CD4-positive, alpha-beta T cell treated with Interleukin-4 for 1 hour (primary cell): Measurements from ENCODE around the gene STAC3.

Experiments
- DNase-seq, 2 donors: peaks; one replicate each; pipeline ENCODE4 v3.0.0-alpha.2; 2020 to 2022

Gene STAC3

GRCh38 chr12:57254506-57255280 lies 3.7 kb upstream of the STAC3 start:
- no peak for DNase-seq

DNA sequence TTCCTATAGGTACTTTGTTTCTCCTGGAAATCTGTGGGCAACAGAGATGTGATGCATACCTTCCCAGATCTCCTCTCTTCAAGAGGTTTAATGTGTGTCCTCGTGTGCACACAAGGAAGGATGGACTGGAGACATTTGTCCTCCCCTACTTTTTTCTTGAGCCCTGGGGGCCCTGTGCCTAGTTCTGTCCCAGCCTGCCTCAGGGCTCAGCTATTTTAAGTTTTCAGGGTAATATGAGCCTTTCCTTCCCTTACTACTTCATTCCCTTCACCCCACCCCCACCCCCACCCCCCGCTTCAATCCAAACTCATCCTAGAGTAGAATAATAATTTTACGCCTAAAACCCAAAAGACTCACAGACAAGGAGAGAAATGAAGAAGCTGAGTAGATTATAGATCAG lies 446 bp downstream of the STAC3 start:
- no peak for DNase-seq

DNA sequence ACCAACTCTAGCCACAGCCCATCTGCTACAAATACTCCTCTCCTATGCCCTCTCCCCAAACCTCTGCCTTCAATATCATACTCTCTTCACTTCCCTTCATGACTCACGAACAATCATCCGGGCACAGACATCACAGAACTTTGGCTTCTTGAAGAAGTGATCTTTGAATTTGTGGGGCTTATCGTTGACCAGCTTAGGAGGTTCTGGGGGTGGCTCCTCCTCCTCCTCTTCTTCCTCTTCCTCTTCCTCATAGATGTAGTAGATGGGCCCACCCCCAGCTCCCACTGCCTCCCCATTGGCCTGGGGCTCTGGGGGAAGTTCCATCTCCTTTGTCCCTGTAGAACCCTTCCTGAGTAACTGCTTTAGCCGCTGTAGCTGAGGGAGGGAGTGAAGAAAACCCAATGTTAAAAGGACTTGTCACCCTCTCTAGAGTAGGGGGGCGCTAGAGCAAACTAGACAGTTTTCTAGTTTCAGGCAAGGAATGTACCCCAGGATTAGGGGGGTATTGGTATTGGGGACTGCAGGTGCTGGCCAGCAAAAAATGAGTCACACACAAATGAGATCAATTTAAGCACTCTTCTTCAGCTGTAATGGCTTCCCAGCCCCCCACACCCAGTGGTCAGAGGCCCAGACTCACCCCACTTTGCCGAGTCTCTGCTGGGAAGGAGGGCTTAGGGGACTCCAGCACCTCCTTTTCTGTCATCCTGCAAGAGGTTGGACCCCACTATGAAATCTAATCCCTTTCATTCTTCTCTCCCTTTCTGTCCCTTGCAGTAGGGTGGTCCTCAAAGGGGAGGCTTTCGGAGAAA lies 1.8 kb downstream of the STAC3 start:
- DNase-seq = peak in 1 of 2 donors; percentile 36

- DNase-seq = no peak
These were observed 3.9 kb downstream of the STAC3 start for GRCh38 chr12:57247041-57247440.

GRCh38 chr12:57244312-57244696 lies 6.7 kb downstream of the STAC3 start:
- no peak for DNase-seq

- peak; percentile 79 to 82 for DNase-seq
These were observed 7.3 kb downstream of the STAC3 start for GRCh38 chr12:57243521-57244311.

DNA sequence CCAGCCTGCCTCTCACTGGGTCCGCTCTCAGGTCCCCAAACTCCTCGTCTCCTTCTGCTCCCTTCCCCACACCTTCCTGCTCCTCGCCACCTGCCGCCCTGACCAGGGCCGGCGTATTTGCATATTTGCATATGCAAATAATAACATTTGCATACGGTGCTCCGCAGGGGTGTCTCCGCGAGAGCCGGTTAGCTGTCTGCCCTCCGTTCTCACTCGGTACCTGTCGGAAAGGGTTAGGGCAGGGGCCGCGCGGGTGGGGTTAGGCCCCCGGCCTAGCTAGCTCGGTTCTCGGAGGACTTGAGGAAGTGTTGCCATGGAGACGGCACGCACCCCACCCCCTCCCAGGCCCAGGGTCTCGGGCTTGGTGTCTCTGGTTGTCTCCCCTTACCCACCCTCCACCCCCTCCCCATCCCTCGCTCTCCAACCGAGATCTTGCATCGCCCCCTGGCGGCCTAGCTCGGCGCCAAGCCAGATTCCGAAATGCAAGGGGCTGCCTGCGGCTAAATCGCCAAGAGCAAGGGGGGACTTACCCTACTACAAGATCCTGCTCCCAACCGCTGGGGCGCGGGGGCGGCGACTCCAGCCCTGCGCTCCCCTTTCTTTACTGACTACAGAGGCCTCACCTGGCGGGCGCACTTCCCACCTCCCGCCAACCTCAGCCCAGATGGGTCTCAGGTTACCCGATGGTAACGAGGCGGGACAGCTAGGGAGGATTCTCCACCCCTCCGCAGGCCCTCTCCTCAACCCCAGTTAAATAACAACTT lies 8.1 kb downstream of the STAC3 start:
- peak; percentile 63 to 64 for DNase-seq

GRCh38 chr12:57242329-57242690 lies 8.7 kb downstream of the STAC3 start:
- DNase-seq = no peak

GRCh38 chr12:57241402-57242310 lies 9.3 kb downstream of the STAC3 start:
- no peak for DNase-seq

- DNase-seq = no peak
These were observed 10.0 kb downstream of the STAC3 start for GRCh38 chr12:57240926-57241401.

DNA sequence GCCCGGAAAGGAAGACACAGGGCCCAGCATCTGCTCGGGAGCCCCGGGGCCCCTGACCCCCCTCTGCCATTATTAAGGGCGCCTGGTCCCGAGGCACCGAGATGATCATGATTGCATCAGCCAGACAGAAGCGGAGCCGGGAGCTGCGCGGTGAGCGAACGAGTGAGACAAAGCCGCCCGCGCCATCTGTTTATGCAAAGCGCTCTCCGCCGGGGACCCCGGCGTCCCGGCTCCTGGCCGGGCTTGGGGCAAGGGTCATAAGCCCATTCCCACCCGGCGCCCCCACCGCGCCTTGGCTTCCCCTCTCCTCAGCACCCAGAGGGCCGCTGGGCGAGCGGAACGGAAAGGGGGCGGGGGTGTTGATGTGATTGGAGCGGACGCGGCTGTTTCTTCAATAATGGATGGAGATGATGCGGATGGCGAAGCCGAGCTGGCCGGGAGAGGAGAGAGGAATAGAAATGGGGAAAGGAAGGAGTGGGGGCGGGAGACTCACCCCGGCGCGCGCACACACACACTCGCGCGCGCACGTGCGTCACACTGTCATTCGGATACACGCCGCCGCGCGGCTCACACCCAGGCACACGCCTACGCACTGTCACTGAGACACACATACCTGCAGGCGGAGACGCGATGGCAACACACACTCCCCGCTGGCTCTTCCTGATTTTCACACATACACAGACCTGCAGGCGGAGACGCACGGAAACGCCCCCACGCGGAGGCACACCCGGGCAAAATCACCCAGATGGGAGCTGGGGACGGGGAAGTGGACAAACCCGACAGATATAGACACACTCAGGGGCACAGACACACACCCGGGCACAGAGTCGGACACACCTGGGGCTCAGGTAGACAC lies 10.7 kb downstream of the STAC3 start:
- DNase-seq = peak; percentile 76 to 82

DNA sequence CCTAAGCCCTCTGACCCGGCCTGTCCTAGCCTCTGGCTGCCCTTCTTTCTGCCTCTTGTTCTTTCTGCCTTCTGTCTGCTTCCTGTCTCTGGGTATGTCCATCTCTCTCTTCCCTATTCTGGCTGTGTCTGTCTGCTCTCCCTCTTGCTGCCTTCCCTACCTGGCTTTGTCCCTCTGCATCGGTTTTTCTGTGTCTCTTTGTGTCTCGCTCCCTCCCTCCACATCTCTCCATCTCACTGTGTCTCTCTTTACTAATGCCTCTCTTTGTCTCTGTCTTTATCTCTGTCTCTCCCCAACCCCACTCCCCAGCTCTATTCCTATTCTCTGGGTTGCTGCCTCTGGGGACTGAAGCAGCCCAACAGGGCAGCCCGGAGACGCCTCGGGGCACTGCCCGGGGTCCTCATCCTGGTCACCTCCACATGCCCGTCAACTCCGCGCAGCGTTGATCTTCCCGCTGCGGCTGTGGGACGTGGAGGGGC lies 11.4 kb downstream of the STAC3 start:
- DNase-seq = no peak

DNA sequence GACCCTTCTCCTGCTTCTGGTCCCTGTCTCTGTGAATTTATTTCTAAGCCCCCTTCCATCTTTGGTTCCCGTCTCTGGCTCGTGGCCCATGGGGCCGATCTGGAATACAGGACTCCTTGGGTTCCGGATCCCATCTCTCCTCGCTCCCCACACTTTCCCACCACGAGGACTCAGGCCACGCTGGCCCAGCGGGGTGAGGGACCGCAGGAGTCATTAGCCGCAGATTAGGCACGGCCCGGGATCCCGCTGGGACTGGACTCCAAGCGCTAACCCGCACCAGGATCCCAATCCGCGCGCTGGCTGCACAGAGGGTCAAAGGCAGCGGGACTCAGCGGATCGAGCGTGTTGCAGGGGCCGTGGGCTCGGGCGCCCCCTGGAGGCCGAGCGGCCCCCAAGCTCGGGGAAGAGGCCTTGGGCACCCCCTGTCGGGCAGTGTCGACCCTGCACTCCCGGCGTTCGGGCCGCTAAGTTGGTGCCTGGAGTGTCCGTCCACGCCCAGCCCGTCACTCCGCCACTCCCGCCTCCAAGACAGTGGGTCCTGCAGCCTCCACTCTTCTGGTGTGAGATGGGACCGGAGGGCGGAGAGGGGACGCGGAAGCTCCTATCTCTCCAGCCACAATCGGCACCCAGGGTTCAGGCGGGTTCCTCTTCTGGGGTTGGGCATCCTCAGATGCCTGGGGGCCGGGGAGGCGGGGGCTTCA lies 12.0 kb downstream of the STAC3 start:
- DNase-seq = peak; percentile 86 to 87

DNA sequence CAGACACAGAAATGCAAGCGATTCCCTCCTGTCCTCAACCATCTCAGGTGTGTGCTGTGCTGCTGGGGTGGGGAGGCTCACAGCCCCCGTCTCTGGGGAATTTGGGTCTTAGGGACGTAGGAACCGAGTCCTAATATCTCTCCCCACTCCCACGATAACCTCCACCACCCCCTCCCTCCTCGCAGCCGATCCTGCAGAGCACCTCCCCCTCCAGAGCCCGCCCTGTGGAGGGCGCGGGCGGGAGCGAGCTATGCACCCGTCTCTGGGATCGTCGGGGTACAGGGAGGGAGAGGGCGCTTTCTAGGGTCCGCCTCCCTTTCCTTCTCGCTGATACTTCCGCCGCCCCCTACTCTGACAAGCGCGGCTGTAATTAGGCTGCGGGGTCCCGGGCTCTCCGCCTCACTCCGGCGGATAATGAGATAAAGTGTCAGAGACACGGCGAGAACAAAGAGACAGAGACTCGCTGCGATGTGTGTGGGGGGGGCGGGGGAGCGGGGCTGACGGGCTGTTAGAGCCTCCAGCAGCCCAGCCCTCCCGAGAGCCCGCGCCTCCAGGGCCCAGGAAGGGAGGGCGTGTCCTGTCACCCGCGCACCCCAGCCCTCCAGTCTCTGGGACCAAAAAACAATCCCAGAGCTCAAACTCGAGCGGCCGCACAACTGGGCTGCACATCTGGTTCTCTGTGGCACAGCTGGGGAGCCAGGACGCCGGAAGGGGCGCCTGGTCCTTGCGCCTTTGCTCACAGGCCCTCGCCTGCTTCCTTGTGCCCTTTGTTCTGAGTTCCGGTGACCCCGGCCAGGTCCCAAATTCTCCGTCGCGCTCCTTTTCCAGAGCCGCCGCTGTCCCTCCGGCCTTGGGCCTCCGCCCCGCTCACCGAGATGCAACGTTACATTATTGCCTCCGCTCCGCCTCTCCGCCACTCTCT lies 12.8 kb downstream of the STAC3 start:
- DNase-seq = no peak

GRCh38 chr12:57237596-57237931 lies 13.4 kb downstream of the STAC3 start:
- DNase-seq = no peak

- no peak for DNase-seq
These were observed 13.9 kb downstream of the STAC3 start for GRCh38 chr12:57236925-57237595.

GRCh38 chr12:57236201-57236924 lies 14.6 kb downstream of the STAC3 start:
- DNase-seq = peak in 1 of 2 donors; percentile 34
